Mucosa of gallbladder (tissue), 1 donor: ENCODE data around the gene ALDH3A2. TPM values are rescaled to one million over a fixed set of nuclear protein-coding genes. Genes with fewer than 3 reads are reported as not detected.

Source experiments
- DNase-seq: peaks from one replicate; pipeline ENCODE4 v3.0.0-alpha.2; 2020; ENCODE audit warnings: low spot score
- total RNA-seq: library from RNA; stranded (reverse); gene quantifications from one replicate; pipeline ENCODE4 v1.2.1, GENCODE V29; 2021
- donor health status: DM: no; HTN: no; CAD: no.

Gene ALDH3A2
- total RNA-seq, 1 donor from 2014 or later = 373 TPM

GRCh38 chr17:19714542-19715411, 66.2 kb downstream of the ALDH3A2 start:
- peak; percentile 53 for DNase-seq

GRCh38 chr17:19716108-19717030, 67.8 kb downstream of the ALDH3A2 start, which contains the start of gene SLC47A2:
Gene SLC47A2, minus strand, starts transcription at chr17:19716584. Its CDS starts 29 bp downstream, at chr17:19716555.
- DNase-seq = no peak

GRCh38 chr17:19717031-19717360, 68.4 kb downstream of the ALDH3A2 start:
- DNase-seq = no peak

GRCh38 chr17:19717411-19717908, 68.9 kb downstream of the ALDH3A2 start:
- DNase-seq = no peak

DNA sequence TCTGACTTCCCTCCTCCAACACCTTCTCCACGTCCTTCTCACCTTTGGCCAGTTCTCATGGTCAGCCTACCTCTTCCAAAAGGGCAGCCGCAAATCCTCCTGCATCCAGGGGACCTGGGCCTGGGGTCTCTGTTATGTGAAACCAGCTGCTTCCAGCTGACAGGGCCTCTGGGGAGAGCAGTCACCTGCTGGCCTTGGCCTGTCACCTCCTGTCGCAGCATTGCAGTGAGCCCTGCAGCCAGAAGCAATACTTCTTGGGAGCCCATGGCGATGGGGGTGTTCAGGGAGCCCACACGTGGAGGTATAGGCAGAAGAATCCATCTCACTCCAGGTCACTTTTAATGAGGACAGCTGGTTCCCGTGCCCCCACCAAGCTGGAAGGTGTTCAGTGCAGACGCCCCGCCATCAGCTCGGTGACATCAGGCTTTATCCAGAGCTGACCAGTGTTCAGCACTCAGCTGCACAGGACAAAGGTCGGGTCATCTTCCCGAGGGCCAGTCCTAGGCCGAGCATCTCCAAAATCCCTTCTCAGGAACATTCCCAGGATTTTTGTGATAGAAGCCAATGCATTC, 69.6 kb downstream of the ALDH3A2 start:
- no peak for DNase-seq

DNA sequence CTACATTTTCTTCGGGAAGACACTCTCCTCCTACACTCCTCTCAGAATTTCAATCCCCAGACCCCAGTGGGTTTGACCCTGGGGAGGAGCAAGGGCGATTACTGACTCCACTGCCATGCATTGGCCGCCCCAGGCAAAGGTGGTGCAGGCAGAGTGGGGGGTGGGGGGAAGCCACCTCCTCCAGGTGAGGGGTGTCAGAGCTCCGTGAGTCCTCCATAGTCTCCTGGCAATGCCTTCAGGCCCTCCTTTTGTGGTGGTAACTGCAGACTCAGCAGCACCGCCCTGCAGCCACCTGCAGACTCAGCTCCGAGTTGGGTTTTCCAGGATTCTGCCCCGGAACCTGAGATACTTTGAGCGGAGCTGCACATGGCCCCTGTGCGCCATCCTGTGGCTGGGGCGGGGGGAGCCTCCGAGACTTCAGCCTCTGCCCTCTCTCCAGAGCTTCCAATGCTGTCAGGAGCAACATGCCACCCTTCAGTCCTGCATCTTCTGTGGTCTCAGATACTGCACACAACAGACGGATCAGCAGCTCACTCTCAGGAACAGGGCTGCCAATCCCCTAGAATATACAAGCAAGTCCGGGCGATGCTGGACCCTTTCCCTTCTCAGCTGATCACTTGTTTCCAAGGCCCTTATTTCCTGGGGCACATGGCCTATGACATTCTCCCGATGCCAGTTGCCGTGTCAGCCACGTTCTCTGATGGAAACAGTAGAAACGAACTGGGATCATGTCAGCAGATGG, 70.2 kb downstream of the ALDH3A2 start:
- DNase-seq = no peak

DNA sequence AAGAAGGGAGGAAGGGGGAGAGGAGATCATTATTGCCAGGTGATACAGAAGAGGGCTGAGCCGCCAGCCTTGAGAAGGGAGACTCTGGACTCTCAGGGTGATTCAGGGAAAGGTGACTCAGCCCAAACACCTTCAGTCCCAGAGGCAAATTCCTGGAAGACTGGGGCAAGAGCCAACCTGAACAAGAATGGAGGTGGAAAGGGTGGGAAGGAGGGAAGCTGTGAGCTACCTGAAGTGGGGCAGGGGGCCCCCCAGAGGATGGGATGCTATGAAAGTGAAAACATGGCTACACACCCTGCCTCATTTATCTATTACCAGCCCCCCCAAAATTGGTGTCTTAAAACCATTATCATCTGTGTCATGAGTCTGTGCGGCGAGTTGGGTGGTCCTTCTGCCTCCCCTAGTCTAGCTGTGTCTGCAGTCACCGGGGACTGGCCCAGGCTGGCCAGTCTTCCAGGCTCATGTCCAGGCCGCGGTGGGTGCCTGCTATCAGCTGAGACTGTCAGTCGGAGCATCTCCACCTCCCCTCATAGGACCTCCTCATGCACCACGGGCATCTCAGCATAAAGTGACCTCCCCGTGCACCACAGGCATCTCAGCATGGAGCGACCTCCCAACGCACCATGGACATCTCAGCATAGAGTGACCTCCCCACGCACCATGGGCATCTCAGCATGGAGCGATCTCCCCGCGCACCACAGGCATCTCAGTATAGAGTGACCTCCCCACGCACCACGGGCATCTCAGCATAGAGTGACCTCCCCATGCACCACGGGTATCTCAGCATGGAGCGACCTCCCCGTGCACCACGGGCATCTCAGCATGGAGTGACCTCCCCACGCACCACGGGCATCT, 71.0 kb downstream of the ALDH3A2 start:
- DNase-seq = peak; percentile 53

DNA sequence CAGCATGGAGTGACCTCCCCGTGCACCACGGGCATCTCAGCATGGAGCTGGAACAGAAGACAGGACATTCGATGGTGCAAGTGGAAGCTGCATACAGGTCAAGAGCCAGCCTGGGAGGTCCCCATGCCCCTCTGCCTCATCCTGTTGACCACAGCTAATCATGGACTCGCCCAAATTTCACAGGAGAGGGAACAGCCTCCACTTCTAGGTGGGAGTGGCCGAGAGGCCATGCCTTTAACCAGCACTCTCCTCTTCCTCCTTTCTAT, 71.6 kb downstream of the ALDH3A2 start:
- DNase-seq = no peak

GRCh38 chr17:19720631-19721426, 72.3 kb downstream of the ALDH3A2 start:
- DNase-seq = no peak

DNA sequence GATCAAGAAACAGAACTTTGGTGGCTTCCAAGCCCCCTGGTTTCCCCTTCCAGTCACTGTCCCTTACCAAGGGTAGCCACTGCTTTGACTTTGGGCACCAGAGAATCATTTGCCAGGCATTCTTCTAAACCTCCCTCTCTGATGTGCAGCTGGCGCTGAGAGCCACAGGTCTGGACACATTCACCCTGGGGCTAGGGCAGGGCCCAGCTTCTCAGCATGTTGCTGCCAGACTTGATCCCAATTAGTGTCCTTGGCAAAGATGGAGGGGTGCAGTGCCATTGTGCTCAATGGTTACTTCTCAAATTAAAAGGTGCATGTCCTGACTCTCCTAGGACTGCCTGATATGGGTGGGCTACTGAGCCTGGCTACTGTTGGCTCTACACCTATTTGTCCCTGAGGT, 75.4 kb downstream of the ALDH3A2 start:
- DNase-seq = no peak

- DNase-seq = peak; percentile 78
These were observed 76.2 kb downstream of the ALDH3A2 start for GRCh38 chr17:19724501-19725420.

- DNase-seq = no peak
These were observed 76.9 kb downstream of the ALDH3A2 start for GRCh38 chr17:19725486-19725885.

GRCh38 chr17:19726631-19727376, 78.3 kb downstream of the ALDH3A2 start:
- no peak for DNase-seq

Other genes starting within 250 kb of the ALDH3A2 start
- 7.3 TPM for gene RNF112, start 237.5 kb upstream of the ALDH3A2 start, total RNA-seq
- 15.4 TPM for gene SLC47A1, start 114.9 kb upstream of the ALDH3A2 start, total RNA-seq
- gene SLC47A2, start 67.8 kb downstream of the ALDH3A2 start, total RNA-seq = not detected
- gene ALDH3A1, start 99.5 kb downstream of the ALDH3A2 start, total RNA-seq = 3.4 TPM
- 22.4 TPM for gene ULK2, start 219.2 kb downstream of the ALDH3A2 start, total RNA-seq